GM18873 (cell line): ENCODE results near the gene DPYD.

Experiments used
- ATAC-seq: cut with Tn5 transposase; IDR thresholded peaks from one replicate; pipeline ENCODE4 v1.9.1; 2021; ENCODE audit warnings: mild to moderate bottlenecking, moderate library complexity, moderate number of reproducible peaks; ENCODE audit not compliant: unreplicated experiment, low FRiP score

DPYD gene

DNA sequence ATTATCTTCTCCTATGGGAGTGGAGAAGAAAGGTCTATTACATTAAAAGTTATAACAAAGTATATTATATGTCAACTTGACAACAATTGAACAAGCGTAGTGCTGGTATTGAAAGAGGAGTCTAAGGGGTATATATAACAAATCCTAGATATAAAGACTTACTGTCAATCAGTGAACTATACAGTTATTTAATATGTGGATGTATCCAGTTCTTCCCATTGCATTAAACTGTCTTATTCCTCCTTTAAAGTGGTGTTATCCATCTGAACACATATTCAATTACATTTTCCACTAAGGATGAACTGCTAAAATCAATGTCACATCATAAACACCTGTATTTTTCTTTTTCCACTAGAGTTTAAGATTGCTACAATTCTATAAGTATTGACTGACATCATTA lies 438.8 kb downstream of the DPYD start:
- no peak for ATAC-seq

DNA sequence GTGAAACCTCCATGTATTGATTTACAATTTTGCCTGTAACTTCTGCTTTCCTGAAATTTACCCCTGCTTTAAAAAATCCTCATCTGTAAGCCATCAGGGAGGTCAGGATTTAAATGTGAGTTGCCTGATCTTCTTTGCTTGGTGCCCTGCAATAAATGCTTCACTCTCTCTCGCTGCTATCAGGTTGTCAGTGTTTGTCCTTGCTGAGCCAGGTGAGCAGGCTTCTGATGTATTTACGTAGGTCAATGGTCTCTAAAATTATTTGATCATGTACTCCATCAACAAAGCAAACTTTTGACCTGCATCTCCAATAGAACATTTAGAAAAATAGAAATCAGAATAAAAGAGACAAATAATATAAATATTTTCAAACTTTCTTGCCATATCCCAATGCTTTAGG lies 453.4 kb downstream of the DPYD start:
- ATAC-seq, result no peak

DNA sequence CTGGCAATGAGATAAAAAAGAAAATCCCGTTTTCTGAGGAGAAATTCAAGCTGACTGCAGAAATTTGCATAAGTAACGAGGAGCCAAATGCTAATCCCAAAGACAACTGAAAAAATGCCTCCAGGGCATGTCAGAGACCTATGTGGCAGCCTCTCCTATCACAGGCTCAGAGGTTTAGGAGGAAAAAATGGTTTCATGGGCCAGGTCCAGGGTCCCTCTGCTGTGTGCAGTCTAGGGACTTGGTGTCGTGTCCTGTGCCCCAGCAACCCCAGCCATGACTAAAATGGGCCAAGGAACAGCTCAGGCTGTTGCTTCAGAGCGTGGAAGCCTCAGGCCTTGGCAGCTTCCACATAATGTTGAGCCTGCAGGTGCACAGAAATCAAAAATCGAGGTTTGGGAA lies 456.5 kb downstream of the DPYD start:
- no peak for ATAC-seq

DNA sequence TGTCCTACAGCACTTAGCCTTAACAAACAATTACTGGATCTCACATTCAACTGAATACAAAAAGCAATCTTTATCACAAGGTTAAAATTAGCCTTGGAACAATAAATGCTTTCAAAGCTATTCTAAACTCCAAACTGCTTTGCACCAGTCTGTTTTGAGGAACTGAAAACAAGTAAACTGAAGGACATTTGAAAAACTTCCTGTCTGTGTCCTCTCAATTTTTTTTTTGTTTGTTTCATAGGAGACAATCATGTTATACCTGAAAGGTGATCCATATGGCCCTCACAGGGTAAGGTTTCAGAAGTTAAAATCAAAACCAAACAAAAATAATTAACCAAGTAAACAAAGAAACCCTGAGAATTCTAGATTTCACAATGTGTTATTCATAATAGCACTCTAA lies 459.1 kb downstream of the DPYD start:
- peak; percentile 95 for ATAC-seq

DNA sequence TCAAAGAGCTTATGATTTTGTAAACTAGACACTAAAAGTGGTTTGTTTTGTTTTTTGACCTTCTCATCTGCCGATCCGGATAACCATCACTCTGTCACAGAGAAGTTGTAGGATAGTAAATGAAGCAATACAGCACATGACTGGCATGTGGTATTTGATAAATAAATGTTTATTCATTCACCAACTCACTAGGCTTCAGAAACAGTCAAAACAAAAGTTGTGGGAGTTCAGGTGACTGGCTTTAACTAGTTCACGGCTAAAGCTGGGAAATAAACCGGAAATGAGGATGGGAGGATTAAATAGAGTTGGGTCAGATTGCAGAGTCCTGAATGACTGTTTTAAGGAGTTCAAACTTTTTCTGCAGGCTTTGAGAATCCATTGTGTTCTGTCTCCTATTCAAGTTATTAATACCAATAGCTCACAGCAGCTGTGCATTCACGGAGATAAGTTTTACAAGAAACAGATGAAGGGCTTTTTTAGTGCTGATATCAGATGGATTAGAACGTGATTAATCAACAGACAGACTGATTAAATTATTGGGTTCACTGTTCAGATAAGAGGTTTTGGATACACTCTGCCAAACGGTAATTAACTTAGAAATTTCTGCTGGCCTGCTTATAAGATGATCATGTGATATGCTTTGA lies 463.3 kb downstream of the DPYD start:
- ATAC-seq, result no peak

DNA sequence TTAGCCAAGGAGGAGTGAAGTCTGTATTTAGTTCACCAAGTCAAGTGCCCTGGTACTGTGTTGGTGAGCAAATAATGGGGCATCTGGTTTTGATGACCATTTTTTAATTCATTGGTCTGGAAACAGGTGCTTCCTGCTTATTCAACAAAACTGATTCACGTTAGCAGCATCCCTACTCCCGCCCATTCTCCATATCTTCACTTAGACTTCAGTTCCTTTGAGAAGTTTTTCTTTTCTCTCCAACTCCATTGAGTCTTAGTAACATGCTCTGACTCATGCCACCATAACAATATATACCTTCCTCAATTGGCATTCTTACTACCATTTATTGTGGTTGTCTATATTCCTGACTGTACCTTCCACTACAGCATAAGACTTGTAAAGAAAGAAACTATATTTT lies 468.9 kb downstream of the DPYD start:
- ATAC-seq, result no peak

DNA sequence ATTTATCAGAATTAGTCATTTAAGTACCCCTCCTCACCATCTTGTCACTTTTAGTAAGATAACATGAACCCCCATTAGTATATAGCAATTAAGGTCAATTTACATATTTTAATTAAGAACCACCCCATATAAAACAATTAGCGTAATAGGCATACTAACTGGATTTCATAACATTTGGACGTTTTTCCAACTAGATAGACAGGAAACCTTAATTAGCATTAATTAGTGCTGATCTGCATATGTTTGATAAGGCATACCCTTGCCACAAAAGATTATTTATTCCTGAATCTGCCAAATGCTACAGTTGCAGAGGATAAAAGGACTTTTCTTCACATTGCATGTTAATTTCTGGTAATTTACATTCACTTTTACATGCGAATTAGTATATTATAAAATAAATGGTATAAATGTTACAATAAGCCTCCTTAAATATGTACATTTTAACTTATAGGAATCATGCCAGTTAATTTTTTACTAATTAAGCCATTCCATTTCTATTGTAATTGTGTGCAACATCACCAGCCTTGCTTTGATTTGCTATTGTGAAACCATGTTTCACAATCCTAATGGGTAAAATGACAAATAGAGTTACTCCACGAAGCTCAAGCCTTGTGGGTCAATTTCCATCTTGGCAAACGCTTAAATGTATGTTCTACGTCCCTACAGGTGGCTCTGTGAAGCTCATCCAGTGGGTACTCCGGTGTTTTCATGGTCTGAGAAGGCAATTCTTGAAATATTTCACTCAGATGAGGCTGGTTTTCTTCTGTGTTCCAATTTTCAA lies 469.6 kb downstream of the DPYD start:
- ATAC-seq, result no peak

DNA sequence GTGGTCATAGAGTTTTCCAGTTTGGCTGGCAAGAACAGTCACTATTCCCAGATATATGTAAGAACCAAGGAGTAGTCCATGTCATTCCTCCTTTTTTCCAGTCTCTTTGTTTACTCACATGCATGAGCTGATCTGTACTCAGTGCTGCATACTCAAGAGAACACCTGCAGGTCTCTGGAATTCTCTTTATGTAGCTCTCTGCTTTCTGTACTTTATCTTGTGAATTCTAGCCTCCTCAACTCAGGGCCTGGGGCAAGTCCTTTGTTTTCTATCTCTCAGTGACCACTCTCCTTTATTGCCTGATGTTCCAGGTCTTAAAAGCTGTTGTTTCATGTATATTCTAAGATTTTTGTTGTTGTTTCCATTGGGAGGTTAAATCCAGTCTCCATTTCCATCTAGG lies 478.9 kb downstream of the DPYD start:
- ATAC-seq, result no peak

DNA sequence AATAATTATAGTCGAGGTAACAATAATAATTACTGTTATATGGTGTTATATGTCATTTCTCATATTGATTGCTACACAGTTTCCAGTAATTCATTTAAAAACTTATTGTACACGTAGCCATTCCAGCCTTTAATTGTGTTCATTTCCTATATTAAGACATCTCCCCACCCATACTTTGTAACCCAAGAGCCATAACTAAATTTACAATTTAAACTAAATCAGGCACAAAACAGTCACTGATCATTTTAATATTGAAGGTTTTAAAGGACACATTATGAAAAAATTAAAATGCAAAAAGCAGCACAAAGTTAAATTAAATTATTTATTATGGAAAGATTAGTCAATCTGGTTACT lies 487.0 kb downstream of the DPYD start:
- ATAC-seq, result no peak

DNA sequence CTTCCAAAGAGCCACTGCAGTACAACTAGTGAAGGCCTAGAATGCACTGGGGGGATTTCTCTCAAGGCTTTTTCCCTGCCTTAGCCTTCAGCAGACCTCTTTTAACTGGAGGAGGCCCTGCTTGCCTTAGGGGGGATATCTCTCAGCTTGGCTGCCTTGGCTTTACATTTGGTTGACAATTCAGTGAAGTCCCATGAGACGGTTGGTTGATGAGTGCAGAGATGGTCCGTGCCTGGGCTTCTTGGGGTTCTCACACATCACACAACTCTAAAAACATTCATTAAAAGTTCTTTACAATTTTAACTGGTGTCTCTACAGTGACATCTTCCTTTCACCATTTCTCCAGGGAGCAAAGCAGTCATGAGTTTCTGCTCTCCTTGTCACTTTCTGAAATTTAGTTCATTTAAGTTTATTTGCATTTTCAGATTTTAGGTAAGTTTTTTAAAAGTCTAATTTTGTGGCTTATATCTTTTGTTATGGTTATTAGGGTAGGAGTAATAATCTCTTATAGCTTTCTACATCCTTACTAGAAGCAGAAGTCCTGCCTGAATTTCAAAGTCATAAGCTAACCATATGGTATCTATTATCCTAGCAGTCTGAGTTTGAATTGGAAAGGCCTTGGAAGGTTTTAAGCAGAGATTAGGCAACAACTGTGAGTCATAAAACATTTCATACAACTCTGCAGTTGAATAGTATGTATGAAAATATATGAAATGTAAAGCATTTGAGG lies 487.6 kb downstream of the DPYD start:
- no peak for ATAC-seq

DNA sequence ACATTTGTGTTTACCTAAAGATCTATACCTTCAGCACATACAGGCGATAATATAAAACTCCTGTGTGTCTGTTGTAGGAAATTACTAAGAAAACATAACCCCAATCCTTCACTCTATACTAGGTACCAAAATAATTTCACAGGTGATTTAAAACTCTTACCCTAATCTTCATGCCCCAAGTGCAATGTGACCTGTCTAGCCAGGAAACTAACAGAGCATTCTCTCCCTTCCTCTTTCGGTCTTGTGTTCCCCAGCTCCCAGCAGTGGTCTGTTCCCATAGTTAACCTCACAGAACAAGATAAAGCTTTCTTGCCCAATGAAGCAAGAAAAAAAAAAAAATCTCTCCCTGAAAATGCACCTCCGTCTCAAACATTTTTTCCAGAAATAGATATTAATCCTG lies 493.5 kb downstream of the DPYD start:
- ATAC-seq, result no peak

DNA sequence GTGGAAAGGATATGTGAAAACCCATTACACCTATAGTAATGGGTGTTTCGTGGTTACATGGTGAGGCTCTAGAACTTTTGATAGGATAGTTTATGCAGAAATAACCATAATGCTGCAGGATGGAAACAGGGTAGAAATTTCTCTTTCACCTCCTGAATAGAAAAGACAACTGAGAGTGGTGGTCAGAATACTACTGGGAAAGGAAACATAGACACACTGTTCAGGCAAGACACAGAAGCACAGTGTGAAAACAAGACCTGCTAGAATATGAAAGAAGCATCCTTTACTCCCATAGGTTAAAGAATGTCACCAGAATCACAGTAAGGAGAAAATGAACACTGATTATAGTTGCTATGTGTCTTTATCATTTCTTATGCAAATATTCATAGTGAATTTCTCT lies 496.6 kb downstream of the DPYD start:
- ATAC-seq, result no peak

DNA sequence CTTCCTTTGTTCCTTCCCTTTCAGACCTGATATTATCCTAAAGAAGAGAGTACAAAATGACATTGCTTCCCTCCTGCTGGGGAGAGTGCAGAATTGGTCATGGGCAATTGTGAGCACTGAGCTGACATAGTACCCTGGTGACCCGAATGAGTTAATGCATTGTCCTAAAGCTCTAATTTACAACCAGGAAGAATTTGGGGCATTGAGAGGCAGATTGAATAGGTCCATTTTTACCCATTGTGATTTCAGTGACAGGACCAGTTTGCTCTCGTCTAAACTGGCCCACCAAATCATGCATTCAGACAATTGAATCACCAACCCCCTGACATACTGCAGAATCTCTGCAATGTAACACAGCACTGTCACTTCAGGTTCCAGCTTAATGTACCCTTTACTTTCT lies 497.4 kb downstream of the DPYD start:
- ATAC-seq, result no peak

DNA sequence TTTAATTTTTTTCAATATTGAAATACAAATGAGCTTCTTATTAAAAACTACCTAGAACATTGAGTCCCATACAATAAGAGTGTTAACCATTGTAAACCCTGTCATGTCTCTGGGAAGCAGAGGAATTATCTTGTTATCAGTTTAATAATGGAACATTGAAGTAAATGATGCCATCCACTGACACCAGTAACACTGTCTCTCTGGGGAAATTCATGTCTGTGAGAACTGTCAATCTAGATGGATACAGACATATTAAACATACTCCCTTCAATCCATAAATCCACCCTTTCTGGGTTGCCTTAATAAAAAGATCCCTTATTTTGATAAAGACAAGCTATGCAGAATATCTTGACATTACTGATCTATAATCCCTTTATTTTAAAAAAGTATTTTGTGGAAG lies 503.2 kb downstream of the DPYD start:
- ATAC-seq, result no peak

DNA sequence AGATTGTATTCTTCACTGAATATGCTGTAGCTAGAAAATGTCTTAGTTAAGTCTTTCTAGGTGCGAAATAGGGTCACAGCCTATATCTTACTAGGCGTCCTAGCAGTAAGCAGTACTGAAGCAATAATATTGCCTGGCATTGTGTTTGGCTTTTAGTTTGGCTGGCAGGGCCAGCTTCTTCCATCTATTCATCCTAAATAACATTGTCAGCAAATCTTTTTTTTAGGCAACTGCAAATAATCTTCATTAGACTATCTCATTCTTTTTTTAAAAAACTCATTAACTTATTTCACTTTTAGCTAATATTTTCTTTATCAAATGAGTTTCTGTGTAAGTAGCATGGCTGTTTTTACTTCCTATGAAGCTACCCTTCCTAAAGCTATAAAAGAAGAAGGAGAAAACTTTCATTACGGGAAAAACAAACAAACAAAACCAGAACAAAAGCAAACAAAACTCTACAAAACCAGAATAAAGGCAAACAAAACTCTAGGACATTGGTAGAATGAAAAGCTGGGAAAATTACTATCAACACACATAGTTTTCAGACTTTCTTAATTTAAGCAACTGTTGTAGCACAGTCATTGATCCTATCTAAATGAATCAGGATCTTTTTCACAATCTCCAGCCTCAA lies 506.0 kb downstream of the DPYD start:
- ATAC-seq, result no peak

DNA sequence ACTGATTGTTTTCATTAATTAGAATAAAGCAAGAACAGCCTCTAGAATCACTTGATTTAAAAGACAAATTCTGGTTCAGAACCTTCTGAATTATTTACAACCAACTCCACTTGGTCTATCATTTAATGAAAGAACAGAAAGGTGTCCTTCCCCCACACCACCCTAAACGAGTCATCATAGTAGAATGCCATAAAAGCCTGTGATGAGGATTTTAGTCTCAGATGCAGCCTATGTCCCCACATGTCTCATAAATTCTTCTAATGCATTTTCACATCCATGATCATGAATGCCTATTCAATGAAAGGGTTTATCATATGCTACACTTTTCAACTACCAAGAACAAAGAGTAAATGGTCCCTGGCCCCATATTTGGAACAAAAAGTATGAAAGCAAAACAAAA lies 508.1 kb downstream of the DPYD start:
- no peak for ATAC-seq

DNA sequence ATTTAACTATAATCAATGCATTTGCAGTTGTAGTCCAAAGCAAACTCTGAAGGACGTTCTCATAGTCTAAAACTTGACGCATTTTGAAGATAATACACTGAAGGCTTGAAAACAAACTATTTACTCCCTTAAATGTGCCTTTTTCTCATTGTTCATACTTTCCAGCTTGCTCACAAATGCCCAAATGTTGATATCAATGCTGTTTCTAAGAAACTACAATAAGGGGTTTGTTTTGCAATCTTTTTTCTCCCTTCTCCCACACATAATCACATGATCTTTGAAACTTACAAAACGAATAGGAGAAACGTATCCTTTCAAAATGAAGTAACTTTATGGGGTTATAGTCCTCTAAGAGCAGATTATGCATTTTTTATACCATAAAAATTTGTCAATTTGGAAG lies 508.7 kb downstream of the DPYD start:
- ATAC-seq, result no peak

DNA sequence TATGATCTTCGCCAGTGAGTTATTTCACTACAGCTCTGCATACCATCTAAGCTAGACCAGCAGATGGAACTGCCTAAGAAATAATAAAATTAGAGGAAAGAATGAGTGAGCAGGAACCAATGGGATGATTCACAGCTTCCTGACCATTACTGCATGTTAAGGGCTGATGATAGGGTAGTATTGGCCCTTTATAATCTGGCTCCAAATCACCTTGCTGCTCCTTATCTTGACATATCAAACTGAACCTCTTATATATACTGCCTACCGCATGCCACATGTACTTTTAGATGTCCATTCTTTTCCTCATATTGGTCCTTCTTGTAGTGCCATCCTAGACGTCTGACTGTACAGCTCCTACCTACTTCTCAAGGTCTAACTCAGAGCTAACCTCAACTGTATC lies 524.4 kb downstream of the DPYD start:
- no peak for ATAC-seq

DNA sequence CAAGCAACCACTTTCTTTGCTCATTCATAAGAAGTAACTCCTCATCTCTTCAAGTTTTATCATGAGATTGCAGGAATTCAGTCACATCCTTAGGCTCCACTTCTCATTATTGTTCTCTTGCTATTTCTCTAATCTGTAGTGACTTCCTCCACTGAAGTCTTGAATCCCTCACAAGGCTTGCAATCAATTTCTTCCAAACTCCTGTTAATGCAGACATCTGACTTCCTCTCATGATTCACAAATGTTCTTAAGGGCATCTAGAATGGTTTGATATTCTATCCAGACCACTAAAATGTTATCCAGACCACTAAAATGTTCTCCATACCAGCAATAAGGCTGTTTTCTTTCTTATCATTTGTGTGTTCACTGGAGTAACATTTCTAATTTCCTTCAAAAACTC lies 528.1 kb downstream of the DPYD start:
- ATAC-seq, result no peak

DNA sequence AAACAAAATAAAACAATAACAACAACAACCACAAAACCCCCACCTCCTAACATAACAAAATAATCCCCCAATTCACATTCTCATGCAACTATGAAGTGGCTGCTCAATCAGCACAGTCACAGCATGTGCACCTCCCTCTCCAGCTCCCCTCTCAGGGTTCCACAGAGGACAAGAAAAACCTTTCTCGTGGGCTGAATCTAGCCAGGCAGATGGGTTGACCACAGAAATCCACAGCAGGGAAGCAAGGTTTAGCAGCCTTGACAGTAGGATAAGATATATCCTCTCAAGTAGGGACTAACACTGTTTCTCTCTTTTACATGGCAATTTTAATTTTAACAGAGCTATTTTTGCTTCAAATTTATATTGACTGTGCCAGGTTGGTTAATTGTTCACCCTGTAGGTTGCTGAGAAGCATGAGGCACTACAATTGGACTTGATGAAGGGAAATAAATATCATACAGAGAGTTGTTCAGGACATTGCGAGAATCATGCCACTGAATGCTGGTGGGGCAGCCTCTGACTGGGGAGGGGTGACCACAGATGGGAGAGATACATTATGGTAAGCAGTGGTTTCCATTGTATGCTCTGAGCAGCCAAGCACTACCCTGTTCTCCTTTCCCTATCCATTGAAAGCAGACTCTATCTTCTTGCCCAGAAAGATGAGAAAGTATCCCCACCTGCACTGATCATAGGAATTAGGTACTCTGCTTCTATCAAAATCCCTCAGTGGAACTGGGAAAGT lies 535.1 kb downstream of the DPYD start:
- no peak for ATAC-seq
